OCI-M2 (cell line): ENCODE results near the gene LHFPL3.

Experiments used
- DNase-seq: peaks from one replicate; lab custom pipeline; 2025; ENCODE audit not compliant: unreplicated experiment; lab: John Stamatoyannopoulos, UW

LHFPL3 gene

GRCh38 chr7:104367926-104368325 lies 39.5 kb downstream of the LHFPL3 start:
- DNase-seq = no peak

- DNase-seq = no peak
Measured at GRCh38 chr7:104371216-104371979, 43.0 kb downstream of the LHFPL3 start.

GRCh38 chr7:104371980-104372357 lies 43.6 kb downstream of the LHFPL3 start:
- DNase-seq = no peak

- DNase-seq = no peak
Measured at GRCh38 chr7:104382616-104383015, 54.2 kb downstream of the LHFPL3 start.

GRCh38 chr7:104386943-104387342 lies 58.5 kb downstream of the LHFPL3 start:
- no peak for DNase-seq

GRCh38 chr7:104388222-104388621 lies 59.8 kb downstream of the LHFPL3 start:
- DNase-seq = no peak

- no peak for DNase-seq
Measured at GRCh38 chr7:104395162-104395561, 66.8 kb downstream of the LHFPL3 start.

GRCh38 chr7:104397442-104397841 lies 69.0 kb downstream of the LHFPL3 start:
- no peak for DNase-seq

- no peak for DNase-seq
Measured at GRCh38 chr7:104408371-104408770, 80.0 kb downstream of the LHFPL3 start.

GRCh38 chr7:104410742-104411141 lies 82.3 kb downstream of the LHFPL3 start:
- no peak for DNase-seq

- DNase-seq = no peak
Measured at GRCh38 chr7:104412911-104413310, 84.5 kb downstream of the LHFPL3 start.

GRCh38 chr7:104414216-104414615 lies 85.8 kb downstream of the LHFPL3 start:
- no peak for DNase-seq

- no peak for DNase-seq
Measured at GRCh38 chr7:104415700-104416099, 87.3 kb downstream of the LHFPL3 start.

GRCh38 chr7:104416866-104417393 lies 88.5 kb downstream of the LHFPL3 start:
- DNase-seq = no peak

GRCh38 chr7:104431930-104432329 lies 103.5 kb downstream of the LHFPL3 start:
- DNase-seq = no peak

GRCh38 chr7:104434129-104434528 lies 105.7 kb downstream of the LHFPL3 start:
- no peak for DNase-seq

- DNase-seq = no peak
Measured at GRCh38 chr7:104442481-104442880, 114.1 kb downstream of the LHFPL3 start.

GRCh38 chr7:104444017-104444416 lies 115.6 kb downstream of the LHFPL3 start:
- DNase-seq = no peak

- DNase-seq = no peak
Measured at GRCh38 chr7:104445393-104445792, 117.0 kb downstream of the LHFPL3 start.

GRCh38 chr7:104450861-104451260 lies 122.5 kb downstream of the LHFPL3 start:
- no peak for DNase-seq

- DNase-seq = no peak
Measured at GRCh38 chr7:104453190-104453589, 124.8 kb downstream of the LHFPL3 start.

GRCh38 chr7:104458875-104459274 lies 130.5 kb downstream of the LHFPL3 start:
- DNase-seq = no peak
